Mesenchymal stem cell (in vitro differentiated cells and primary cell): ENCODE data around the gene NCK1.
A peak's percentile ranks its signal among the peaks of the same experiment; 100 is the strongest.
"Not testable (repeated sequence)": the region's sequence is repeated elsewhere in the genome, so short reads cannot be mapped to it uniquely, and the experiment has no call there.

ENCODE experiments used
- DNase-seq: peaks from one replicate; pipeline ENCODE4 v3.0.0-alpha.2; 2013
- H2AFZ ChIP-seq: one replicate; pipeline ENCODE4 v1.6.1; 2013; ENCODE audit warnings: low read depth, mild to moderate bottlenecking, control low read depth, inconsistent platforms, low read length, moderate library complexity
- H2AK5ac ChIP-seq: 2 replicates; pipeline ENCODE4 v1.6.1; 2013; ENCODE audit warnings: low read length, moderate library complexity, mild to moderate bottlenecking, inconsistent platforms; ENCODE audit not compliant: severe bottlenecking
- H2BK120ac ChIP-seq: one replicate; pipeline ENCODE4 v1.6.1; 2013; ENCODE audit warnings: low read depth, mild to moderate bottlenecking, inconsistent platforms, low read length, moderate library complexity
- H2BK12ac ChIP-seq, 2 experiments: one replicate each; pipeline ENCODE4 v1.6.1; 2013; ENCODE audit warnings: inconsistent platforms in 2 of 2, low read length in 2 of 2, mild to moderate bottlenecking in 2 of 2, moderate library complexity in 2 of 2, control low read depth in 1 of 2
- H2BK15ac ChIP-seq: one replicate; pipeline ENCODE4 v1.6.1; 2013; ENCODE audit warnings: mild to moderate bottlenecking, low read depth, inconsistent platforms; ENCODE audit not compliant: poor library complexity, severe bottlenecking
- H2BK5ac ChIP-seq: 2 replicates; pipeline ENCODE4 v1.6.1; 2013; ENCODE audit warnings: low read depth, mild to moderate bottlenecking, low read length, control low read depth, inconsistent platforms; ENCODE audit not compliant: poor library complexity, severe bottlenecking
- H3K14ac ChIP-seq, 2 experiments: one replicate each; pipeline ENCODE4 v1.6.1; 2013; ENCODE audit warnings: inconsistent platforms in 2 of 2, low read length in 2 of 2, control low read depth in 1 of 2, mild to moderate bottlenecking in 1 of 2, moderate library complexity in 1 of 2
- H3K18ac ChIP-seq, 2 experiments: one replicate each; pipeline ENCODE4 v1.6.1; 2013; ENCODE audit warnings: inconsistent platforms in 2 of 2, low read length in 2 of 2, control low read depth in 1 of 2, low read depth in 1 of 2, mild to moderate bottlenecking in 1 of 2
- H3K23ac ChIP-seq, 2 experiments: one replicate each; pipeline ENCODE4 v1.6.1; 2013; ENCODE audit warnings: inconsistent platforms in 2 of 2, low read length in 2 of 2, mild to moderate bottlenecking in 2 of 2, moderate library complexity in 2 of 2, control low read depth in 1 of 2
- H3K27ac ChIP-seq: 2 replicates; pipeline ENCODE4 v1.5.1; 2013; ENCODE audit warnings: mild to moderate bottlenecking, moderate library complexity, low read length, control low read depth, inconsistent platforms; ENCODE audit not compliant: poor library complexity, severe bottlenecking
- H3K27me3 ChIP-seq, 2 experiments: 2 replicates each; pipeline versions ENCODE4 v1.6.1 to v1.7.0; 2013; ENCODE audit warnings: low read length in 2 of 2, mild to moderate bottlenecking in 2 of 2, moderate library complexity in 2 of 2, control low read depth in 1 of 2, inconsistent platforms in 1 of 2; ENCODE audit not compliant: control insufficient read depth in 1 of 2, insufficient read depth in 1 of 2
- H3K36me3 ChIP-seq, 2 experiments: 2 replicates each; pipeline versions ENCODE4 v1.6.1 to v1.7.0; 2013; ENCODE audit warnings: low read length in 2 of 2, control low read depth in 1 of 2, inconsistent platforms in 1 of 2, low read depth in 1 of 2, mild to moderate bottlenecking in 1 of 2; ENCODE audit not compliant: insufficient read depth in 2 of 2, control insufficient read depth in 1 of 2
- H3K4ac ChIP-seq, 2 experiments: one replicate each; pipeline ENCODE4 v1.6.1; 2013; ENCODE audit warnings: inconsistent platforms in 2 of 2, low read length in 2 of 2, mild to moderate bottlenecking in 2 of 2, moderate library complexity in 2 of 2, control low read depth in 1 of 2, low read depth in 1 of 2
- H3K4me1 ChIP-seq: 2 replicates; pipeline ENCODE4 v1.6.1; 2013; ENCODE audit warnings: low read depth, low read length, control low read depth; ENCODE audit not compliant: control insufficient read depth, insufficient read depth
- H3K4me2 ChIP-seq: 2 replicates; pipeline ENCODE4 v1.6.1; 2013; ENCODE audit warnings: low read length, mild to moderate bottlenecking, inconsistent platforms; ENCODE audit not compliant: poor library complexity, severe bottlenecking
- H3K4me3 ChIP-seq, 2 experiments: 2 replicates each; pipeline versions ENCODE4 v1.5.1 to v1.7.0; 2013; ENCODE audit warnings: low read length in 2 of 2, mild to moderate bottlenecking in 2 of 2, control low read depth in 1 of 2, low read depth in 1 of 2; ENCODE audit not compliant: insufficient read depth in 1 of 2
- H3K79me1 ChIP-seq: replicated peaks from 2 replicates; pipeline ENCODE4 v1.6.1; 2013; ENCODE audit warnings: mild to moderate bottlenecking, control low read depth, low read length, inconsistent platforms; ENCODE audit not compliant: poor library complexity, severe bottlenecking
- H3K9ac ChIP-seq: 2 replicates; pipeline ENCODE4 v1.7.0; 2013; ENCODE audit warnings: mild to moderate bottlenecking, low read length, moderate library complexity
- H3K9me3 ChIP-seq: 2 replicates; pipeline ENCODE4 v1.7.0; 2013; ENCODE audit warnings: mild to moderate bottlenecking, low read length; ENCODE audit not compliant: control insufficient read depth
- H4K8ac ChIP-seq: one replicate; pipeline ENCODE4 v1.6.1; 2013; ENCODE audit warnings: inconsistent platforms, mild to moderate bottlenecking, low read length, moderate library complexity
- H4K91ac ChIP-seq: one replicate; pipeline ENCODE4 v1.6.1; 2013; ENCODE audit warnings: mild to moderate bottlenecking, low read length, inconsistent platforms
- WGBS: methylation state at CpG from one replicate; pipeline ENCODE4 v1.1.7; 2013; ENCODE audit warnings: mixed read lengths; 5-methylcytosine and 5-hydroxymethylcytosine counted together

The NCK1 gene

GRCh38 chr3:136902530-136902929 is 40.5 kb downstream of the NCK1 start:
- Histone ChIP-seq H3K79me1 (peaks cover 19% of the 10 kb centered on the region), H3K9me3 (peaks cover 37% of the 10 kb centered on the region), H3K36me3 (peaks cover 5 to 11% of the 10 kb centered on the region in 2 experiments)
- not testable (repeated sequence) for H4K91ac ChIP-seq, H3K4me1 ChIP-seq, H2BK15ac ChIP-seq, H4K8ac ChIP-seq, H3K9ac ChIP-seq, H3K4me3 ChIP-seq, H3K4me2 ChIP-seq, H2AK5ac ChIP-seq, H2AFZ ChIP-seq, H2BK5ac ChIP-seq, H3K4ac ChIP-seq, H3K27ac ChIP-seq, H3K27me3 ChIP-seq, H3K18ac ChIP-seq, H2BK120ac ChIP-seq, H3K14ac ChIP-seq, H2BK12ac ChIP-seq, H3K23ac ChIP-seq, DNase-seq
- no CpG with 5 or more reads among the region's 1 CpG for WGBS

DNA sequence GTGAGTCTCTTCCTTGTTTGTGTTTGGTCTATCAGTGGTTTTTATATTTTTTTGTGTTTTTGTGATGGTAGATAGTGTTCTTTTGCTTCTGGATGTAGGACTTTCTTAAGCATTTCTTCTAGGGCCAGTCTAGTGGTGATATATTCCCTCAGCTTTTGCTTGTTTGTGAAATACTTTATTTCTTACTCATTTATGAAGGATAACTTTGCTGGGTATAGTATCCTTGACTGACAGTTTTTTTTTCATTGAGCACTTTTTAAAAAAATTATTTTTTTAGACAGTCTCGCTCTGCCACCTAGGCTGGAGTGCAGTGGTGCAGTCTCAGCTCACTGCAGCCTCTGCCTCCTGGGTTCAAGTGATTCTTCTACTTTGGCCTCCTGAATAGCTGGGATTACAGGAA is 41.9 kb downstream of the NCK1 start:
- Histone ChIP-seq H2BK120ac (no peak overlapping the region), H2BK12ac (no peak overlapping the region), H3K4me1 (no peaks in the 10 kb centered on the region), H2BK15ac (no peak overlapping the region), H3K27ac (no peak overlapping the region), H3K23ac (no peak overlapping the region), H3K9me3 (peaks cover 37% of the 10 kb centered on the region), H3K4me2 (no peak overlapping the region), H3K14ac (no peak overlapping the region), H3K36me3 (peaks cover 5 to 11% of the 10 kb centered on the region in 2 experiments), H4K8ac (no peak overlapping the region), H3K18ac (no peak overlapping the region), H3K79me1 (peaks cover 19% of the 10 kb centered on the region), H3K4ac (no peak overlapping the region), H2AFZ (no peak overlapping the region), H4K91ac (no peak overlapping the region), H2BK5ac (no peak overlapping the region), H3K4me3 (no peak overlapping the region), H3K9ac (no peak overlapping the region), H3K27me3 (no peaks in the 10 kb centered on the region), H2AK5ac (no peak overlapping the region)
- WGBS: 0% methylated on average over 1 of the region's 1 CpG
- no peak for DNase-seq

DNA sequence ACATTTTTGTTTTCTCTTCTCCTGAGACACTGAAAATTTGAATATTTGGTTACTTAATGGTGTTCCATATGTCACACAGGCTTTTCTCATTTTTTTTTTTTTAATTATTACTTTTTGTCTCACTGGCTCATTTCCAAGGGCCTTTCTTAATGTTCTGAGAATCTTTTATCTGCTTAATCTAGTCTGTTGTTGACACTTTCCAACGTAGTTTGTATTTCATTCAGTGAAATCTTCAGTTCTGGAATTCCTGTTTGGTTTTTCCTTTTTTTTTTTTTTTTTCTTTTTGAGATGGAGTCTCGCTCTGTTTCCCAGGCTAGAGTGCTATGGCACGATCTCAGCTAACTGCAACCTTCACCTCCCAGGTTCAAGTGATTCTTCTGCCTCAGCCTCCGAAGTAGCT is 42.7 kb downstream of the NCK1 start:
- Histone ChIP-seq H2AFZ (no peak overlapping the region), H2BK15ac (no peak overlapping the region), H3K9ac (no peak overlapping the region), H4K91ac (no peak overlapping the region), H3K23ac (no peak overlapping the region), H3K9me3 (peaks cover 36% of the 10 kb centered on the region), H2BK12ac (no peak overlapping the region), H2BK5ac (no peak overlapping the region), H3K79me1 (peaks cover 17% of the 10 kb centered on the region), H3K27me3 (no peaks in the 10 kb centered on the region), H4K8ac (no peak overlapping the region), H3K4me2 (no peak overlapping the region), H3K4me3 (peak overlapping the region in 1 of 2 experiments; percentile 12), H3K4me1 (no peaks in the 10 kb centered on the region), H2AK5ac (no peak overlapping the region), H3K36me3 (peaks cover 5 to 7% of the 10 kb centered on the region in 2 experiments), H3K14ac (no peak overlapping the region), H3K4ac (no peak overlapping the region), H2BK120ac (no peak overlapping the region), H3K27ac (no peak overlapping the region), H3K18ac (no peak overlapping the region)
- 96% methylated on average over 3 of the region's 4 CpGs for WGBS
- no peak for DNase-seq

DNA sequence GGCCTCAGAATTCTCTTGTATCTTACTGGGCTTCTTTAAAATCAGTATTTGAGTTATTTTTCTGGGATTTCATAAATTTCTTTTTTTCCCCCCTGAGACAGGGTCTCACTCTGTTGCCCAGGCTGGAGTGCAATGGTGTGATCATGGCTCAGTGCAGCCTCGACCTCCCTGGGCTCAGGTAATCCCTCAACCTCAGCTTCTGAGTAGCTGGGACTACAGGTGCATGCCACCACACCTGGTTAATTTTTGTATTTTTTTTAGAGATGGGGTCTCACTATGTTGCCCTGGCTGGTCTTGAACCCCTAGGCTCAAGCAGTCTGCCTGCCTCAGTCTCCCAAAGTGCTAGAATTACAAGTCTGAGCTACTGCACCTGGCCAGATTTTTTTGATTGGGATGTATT is 43.5 kb downstream of the NCK1 start:
- no peak overlapping the region for H2BK12ac ChIP-seq

More for the DNA sequence above, 43.5 kb downstream of the NCK1 start:
- H3K27me3 ChIP-seq: no peaks in the 10 kb centered on the region
- no peak overlapping the region for H3K18ac ChIP-seq
- no peak for DNase-seq
- H3K4ac ChIP-seq: no peak overlapping the region
- H2BK15ac ChIP-seq: no peak overlapping the region
- H4K91ac ChIP-seq: no peak overlapping the region
- no peak overlapping the region for H3K9ac ChIP-seq
- no peak overlapping the region for H3K4me2 ChIP-seq
- peaks cover 17% of the 10 kb centered on the region for H3K79me1 ChIP-seq
- H2BK120ac ChIP-seq: no peak overlapping the region
- H2AFZ ChIP-seq: no peak overlapping the region
- no peak overlapping the region for H3K27ac ChIP-seq
- no peak overlapping the region for H2AK5ac ChIP-seq
- H3K4me3 ChIP-seq: no peak overlapping the region
- 91% methylated on average over 1 of the region's 1 CpG for WGBS
- no peak overlapping the region for H2BK5ac ChIP-seq
- H4K8ac ChIP-seq: no peak overlapping the region
- H3K14ac ChIP-seq: no peak overlapping the region
- peaks cover 31% of the 10 kb centered on the region for H3K9me3 ChIP-seq
- H3K36me3 ChIP-seq: peaks cover 0 to 5% of the 10 kb centered on the region in 2 experiments
- no peak overlapping the region for H3K23ac ChIP-seq
- no peaks in the 10 kb centered on the region for H3K4me1 ChIP-seq
